ENCODE measurements around the gene GGT5. TPM values are rescaled to one million over a fixed set of nuclear protein-coding genes. Genes with fewer than 3 reads are reported as not detected.
"Not testable (repeated sequence)": the region's sequence is repeated elsewhere in the genome, so short reads cannot be mapped to it uniquely, and the experiment has no call there.

The GGT5 gene
- total RNA-seq, 6 experiments from 2014 or later, result 8.5 to 34.7 (median 22.0) TPM

DNA sequence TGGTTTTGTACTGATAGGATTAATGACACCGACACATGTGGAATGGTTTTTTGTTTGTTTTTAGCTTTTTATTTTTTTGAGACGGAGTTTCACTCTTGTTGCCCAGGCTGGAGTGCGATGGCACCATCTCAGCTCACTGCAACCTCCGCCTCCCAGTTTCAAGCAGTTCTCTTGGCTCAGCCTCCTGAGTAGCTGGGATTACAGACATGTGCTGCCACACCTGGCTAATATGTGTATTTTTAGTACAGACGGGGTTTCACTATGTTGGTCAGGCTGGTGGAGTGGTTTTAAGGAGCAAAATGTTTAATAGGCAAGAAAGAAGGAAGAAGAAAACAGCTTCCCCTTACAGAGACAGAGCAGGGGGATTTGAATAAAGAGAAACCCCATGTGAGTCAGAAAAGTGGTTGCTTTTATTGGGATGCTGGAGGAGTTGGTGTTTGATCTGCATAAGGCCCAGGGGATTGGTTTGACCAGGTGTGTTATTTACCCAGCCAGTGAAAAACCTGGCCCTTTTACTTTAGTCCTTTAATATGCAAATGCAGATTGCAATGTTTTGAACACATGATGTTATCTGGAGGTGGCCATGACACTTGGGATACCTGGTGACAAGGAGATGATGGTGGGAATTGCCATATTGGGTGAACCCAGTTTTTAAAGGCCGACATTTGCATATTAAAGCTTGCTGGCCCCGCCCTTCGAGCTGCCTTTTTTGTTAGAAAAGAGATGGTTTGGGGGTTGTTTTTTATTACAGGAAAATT, 39.3 kb downstream of the GGT5 start:
- no peak overlapping the region for H3K27ac ChIP-seq

DNA sequence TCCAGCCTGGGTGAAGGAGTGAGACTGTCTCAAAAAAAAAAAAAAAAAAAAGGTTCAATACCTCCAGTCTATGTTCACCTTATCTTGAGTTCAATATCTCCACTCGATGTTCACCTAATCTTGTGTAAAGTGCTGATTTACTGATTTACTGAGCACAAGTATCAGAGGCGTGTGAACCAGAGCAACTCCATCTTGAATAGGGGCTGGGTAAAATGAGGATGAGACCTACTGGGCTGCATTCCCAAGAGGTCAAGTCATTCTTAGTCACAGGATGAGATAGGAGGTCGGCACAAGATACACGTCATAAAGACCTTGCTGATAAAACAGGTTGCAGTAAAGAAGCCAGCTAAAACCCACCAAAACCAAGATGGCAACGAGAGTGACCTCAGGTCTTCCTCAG, 41.0 kb downstream of the GGT5 start:
- DNase-seq; H3K4me3 ChIP-seq; H3K27me3 ChIP-seq; H3K36me3 ChIP-seq; intact Hi-C loops (cut with DNase I); H3K27ac ChIP-seq; H3K9me3 ChIP-seq; ATAC-seq: not testable (repeated sequence)
- WGBS (ENCODE audit: insufficient coverage, low coverage, low lambda C conversion rate, missing lambda C conversion rate), result 78% methylated on average over 5 of the region's 5 CpGs
- peaks cover 0 to 26% (median 14%) of the 10 kb centered on the region in 4 donors for H3K4me1 ChIP-seq

More for the DNA sequence above, 39.3 kb downstream of the GGT5 start:
- H3K4me3 ChIP-seq, result no peak overlapping the region
- 57% methylated on average over 2 of the region's 8 CpGs for WGBS (ENCODE audit: insufficient coverage, low coverage, low lambda C conversion rate, missing lambda C conversion rate)
- H3K9me3 ChIP-seq, result no peaks in the 10 kb centered on the region
- ATAC-seq (no peak), DNase-seq (no peak)
- no peaks in the 10 kb centered on the region for H3K36me3 ChIP-seq
- no peaks in the 10 kb centered on the region for H3K27me3 ChIP-seq
- TF ChIP-seq POLR2A (IDR thresholded peaks at IDR 0.05), result no peak
- TF ChIP-seq, protein P1, sequence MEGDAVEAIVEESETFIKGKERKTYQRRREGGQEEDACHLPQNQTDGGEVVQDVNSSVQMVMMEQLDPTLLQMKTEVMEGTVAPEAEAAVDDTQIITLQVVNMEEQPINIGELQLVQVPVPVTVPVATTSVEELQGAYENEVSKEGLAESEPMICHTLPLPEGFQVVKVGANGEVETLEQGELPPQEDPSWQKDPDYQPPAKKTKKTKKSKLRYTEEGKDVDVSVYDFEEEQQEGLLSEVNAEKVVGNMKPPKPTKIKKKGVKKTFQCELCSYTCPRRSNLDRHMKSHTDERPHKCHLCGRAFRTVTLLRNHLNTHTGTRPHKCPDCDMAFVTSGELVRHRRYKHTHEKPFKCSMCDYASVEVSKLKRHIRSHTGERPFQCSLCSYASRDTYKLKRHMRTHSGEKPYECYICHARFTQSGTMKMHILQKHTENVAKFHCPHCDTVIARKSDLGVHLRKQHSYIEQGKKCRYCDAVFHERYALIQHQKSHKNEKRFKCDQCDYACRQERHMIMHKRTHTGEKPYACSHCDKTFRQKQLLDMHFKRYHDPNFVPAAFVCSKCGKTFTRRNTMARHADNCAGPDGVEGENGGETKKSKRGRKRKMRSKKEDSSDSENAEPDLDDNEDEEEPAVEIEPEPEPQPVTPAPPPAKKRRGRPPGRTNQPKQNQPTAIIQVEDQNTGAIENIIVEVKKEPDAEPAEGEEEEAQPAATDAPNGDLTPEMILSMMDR (IDR thresholded peaks at IDR 0.05), result no peak
- peaks cover 0 to 24% (median 14%) of the 10 kb centered on the region in 4 donors for H3K4me1 ChIP-seq
- intact Hi-C loops (cut with DNase I), result no loop called here

GRCh38 chr22:24201681-24202614, 42.9 kb downstream of the GGT5 start:
- Histone ChIP-seq H3K4me1 (peaks cover 0 to 26% (median 4%) of the 10 kb centered on the region in 4 donors), H3K9me3 (no peaks in the 10 kb centered on the region), H3K36me3 (no peaks in the 10 kb centered on the region), H3K27ac (no peak overlapping the region), H3K4me3 (no peak overlapping the region), H3K27me3 (no peaks in the 10 kb centered on the region)
- no peak for ATAC-seq
- WGBS (ENCODE audit: insufficient coverage, low coverage, low lambda C conversion rate, missing lambda C conversion rate), result 93% methylated on average over 24 of the region's 26 CpGs
- intact Hi-C loops (cut with DNase I), result no loop called here
- no peak for DNase-seq
- TF ChIP-seq, protein P1 (IDR thresholded peaks at IDR 0.05), result no peak
- no peak for TF ChIP-seq POLR2A (IDR thresholded peaks at IDR 0.05)

GRCh38 chr22:24200619-24201212, 44.2 kb downstream of the GGT5 start:
- no peak for TF ChIP-seq POLR2A (IDR thresholded peaks at IDR 0.05)
- TF ChIP-seq, protein P1 (IDR thresholded peaks at IDR 0.05), result no peak
- Histone ChIP-seq H3K36me3 (no peaks in the 10 kb centered on the region), H3K9me3 (no peaks in the 10 kb centered on the region), H3K4me1 (peaks cover 0 to 24% (median 0%) of the 10 kb centered on the region in 4 donors), H3K4me3 (no peak overlapping the region), H3K27ac (no peak overlapping the region), H3K27me3 (no peaks in the 10 kb centered on the region)
- DNase-seq (no peak), ATAC-seq (peak in 1 of 4 donors; percentile 60)
- intact Hi-C loops (cut with DNase I), result no loop called here
- 59% methylated on average over 6 of the region's 7 CpGs for WGBS (ENCODE audit: insufficient coverage, low coverage, low lambda C conversion rate, missing lambda C conversion rate)

Data from right lobe of liver (tissue), 6 donors.